ENCODE results near the gene TMEM97. TPM values are rescaled to one million over a fixed set of nuclear protein-coding genes. Genes with fewer than 3 reads are reported as not detected.

TMEM97 gene
- total and polyA plus RNA-seq, 9 of the 15 experiments (the other 6 are each of a cell fraction or from before 2014, with no cell fraction given) = 34.6 to 121 (median 76.0) TPM

- TF ChIP-seq SRSF7 (optimal IDR thresholded peaks at IDR 0.05; ENCODE audit: low read depth, low read length) (no peak), ZNF175 (CRISPR knock-in tag; IDR thresholded peaks at IDR 0.05; ENCODE audit: low read depth) (no peak), TAL1 (IDR thresholded peaks at IDR 0.05) (0 out of 2 replicates have a peak, but pooled peaks have one; percentile 20), HDAC2 (IDR thresholded peaks at IDR 0.05) (no peak), TCF7 (IDR thresholded peaks at IDR 0.05; ENCODE audit: borderline replicate concordance) (no peak), MBD1 (CRISPR knock-in tag; IDR thresholded peaks at IDR 0.05) (no peak), NFIC (IDR thresholded peaks at IDR 0.05) (peak; percentile 45), NRF1 (conservative IDR thresholded peaks at IDR 0.05 in 1 of 2, IDR thresholded peaks at IDR 0.05 in 1 of 2) (peak in 1 of 2 experiments; percentile 31; a peak in 2 of 4 replicates), ZSCAN32 (CRISPR knock-in tag; IDR thresholded peaks at IDR 0.05) (no peak), NFE2 (IDR thresholded peaks at IDR 0.05; ENCODE audit: low read depth) (no peak), TRIM24 (IDR thresholded peaks at IDR 0.05) (no peak), TEAD2 (tag; IDR thresholded peaks at IDR 0.05) (peak; percentile 70; the same call in 1 of the 2 replicates), NR2C1 (IDR thresholded peaks at IDR 0.05) (no peak), NR2C1 (tag; IDR thresholded peaks at IDR 0.05) (0 out of 2 replicates have a peak, but pooled peaks have one; percentile 55), ATF3 (IDR thresholded peaks at IDR 0.05) (peak; percentile 46; the same call in 1 of the 2 replicates), ATF3 (CRISPR knock-in tag; conservative IDR thresholded peaks at IDR 0.05) (no peak), PPARD (CRISPR knock-in tag; IDR thresholded peaks at IDR 0.05) (no peak), ZNF431 (CRISPR knock-in tag; IDR thresholded peaks at IDR 0.05) (no peak)
- TF ChIP-seq, protein P1, sequence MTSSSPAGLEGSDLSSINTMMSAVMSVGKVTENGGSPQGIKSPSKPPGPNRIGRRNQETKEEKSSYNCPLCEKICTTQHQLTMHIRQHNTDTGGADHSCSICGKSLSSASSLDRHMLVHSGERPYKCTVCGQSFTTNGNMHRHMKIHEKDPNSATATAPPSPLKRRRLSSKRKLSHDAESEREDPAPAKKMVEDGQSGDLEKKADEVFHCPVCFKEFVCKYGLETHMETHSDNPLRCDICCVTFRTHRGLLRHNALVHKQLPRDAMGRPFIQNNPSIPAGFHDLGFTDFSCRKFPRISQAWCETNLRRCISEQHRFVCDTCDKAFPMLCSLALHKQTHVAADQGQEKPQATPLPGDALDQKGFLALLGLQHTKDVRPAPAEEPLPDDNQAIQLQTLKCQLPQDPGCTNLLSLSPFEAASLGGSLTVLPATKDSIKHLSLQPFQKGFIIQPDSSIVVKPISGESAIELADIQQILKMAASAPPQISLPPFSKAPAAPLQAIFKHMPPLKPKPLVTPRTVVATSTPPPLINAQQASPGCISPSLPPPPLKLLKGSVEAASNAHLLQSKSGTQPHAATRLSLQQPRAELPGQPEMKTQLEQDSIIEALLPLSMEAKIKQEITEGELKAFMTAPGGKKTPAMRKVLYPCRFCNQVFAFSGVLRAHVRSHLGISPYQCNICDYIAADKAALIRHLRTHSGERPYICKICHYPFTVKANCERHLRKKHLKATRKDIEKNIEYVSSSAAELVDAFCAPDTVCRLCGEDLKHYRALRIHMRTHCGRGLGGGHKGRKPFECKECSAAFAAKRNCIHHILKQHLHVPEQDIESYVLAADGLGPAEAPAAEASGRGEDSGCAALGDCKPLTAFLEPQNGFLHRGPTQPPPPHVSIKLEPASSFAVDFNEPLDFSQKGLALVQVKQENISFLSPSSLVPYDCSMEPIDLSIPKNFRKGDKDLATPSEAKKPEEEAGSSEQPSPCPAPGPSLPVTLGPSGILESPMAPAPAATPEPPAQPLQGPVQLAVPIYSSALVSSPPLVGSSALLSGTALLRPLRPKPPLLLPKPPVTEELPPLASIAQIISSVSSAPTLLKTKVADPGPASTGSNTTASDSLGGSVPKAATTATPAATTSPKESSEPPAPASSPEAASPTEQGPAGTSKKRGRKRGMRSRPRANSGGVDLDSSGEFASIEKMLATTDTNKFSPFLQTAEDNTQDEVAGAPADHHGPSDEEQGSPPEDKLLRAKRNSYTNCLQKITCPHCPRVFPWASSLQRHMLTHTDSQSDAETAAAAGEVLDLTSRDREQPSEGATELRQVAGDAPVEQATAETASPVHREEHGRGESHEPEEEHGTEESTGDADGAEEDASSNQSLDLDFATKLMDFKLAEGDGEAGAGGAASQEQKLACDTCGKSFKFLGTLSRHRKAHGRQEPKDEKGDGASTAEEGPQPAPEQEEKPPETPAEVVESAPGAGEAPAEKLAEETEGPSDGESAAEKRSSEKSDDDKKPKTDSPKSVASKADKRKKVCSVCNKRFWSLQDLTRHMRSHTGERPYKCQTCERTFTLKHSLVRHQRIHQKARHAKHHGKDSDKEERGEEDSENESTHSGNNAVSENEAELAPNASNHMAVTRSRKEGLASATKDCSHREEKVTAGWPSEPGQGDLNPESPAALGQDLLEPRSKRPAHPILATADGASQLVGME (CRISPR knock-in tag; IDR thresholded peaks at IDR 0.05) = no peak
- TF ChIP-seq, protein P2, sequence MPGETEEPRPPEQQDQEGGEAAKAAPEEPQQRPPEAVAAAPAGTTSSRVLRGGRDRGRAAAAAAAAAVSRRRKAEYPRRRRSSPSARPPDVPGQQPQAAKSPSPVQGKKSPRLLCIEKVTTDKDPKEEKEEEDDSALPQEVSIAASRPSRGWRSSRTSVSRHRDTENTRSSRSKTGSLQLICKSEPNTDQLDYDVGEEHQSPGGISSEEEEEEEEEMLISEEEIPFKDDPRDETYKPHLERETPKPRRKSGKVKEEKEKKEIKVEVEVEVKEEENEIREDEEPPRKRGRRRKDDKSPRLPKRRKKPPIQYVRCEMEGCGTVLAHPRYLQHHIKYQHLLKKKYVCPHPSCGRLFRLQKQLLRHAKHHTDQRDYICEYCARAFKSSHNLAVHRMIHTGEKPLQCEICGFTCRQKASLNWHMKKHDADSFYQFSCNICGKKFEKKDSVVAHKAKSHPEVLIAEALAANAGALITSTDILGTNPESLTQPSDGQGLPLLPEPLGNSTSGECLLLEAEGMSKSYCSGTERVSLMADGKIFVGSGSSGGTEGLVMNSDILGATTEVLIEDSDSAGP (CRISPR knock-in tag; IDR thresholded peaks at IDR 0.05) = no peak
These were observed 51.2 kb downstream of the TMEM97 start, which contains the start of gene VTN (continued) for GRCh38 chr17:28370035-28370743.

Measured in K562 (cell line).